ENCODE data around the gene C1QTNF1.

- TF ChIP-seq TCF4 (CRISPR knock-in tag; IDR thresholded peaks at IDR 0.05; ENCODE audit: borderline replicate concordance) (no peak), CSRNP3 (CRISPR knock-in tag; IDR thresholded peaks at IDR 0.05) (no peak), ZFP3 (CRISPR knock-in tag; IDR thresholded peaks at IDR 0.05) (no peak), OSR1 (CRISPR knock-in tag; IDR thresholded peaks at IDR 0.05) (no peak), PPARA (CRISPR knock-in tag; IDR thresholded peaks at IDR 0.05; ENCODE audit: borderline replicate concordance) (no peak), RARB (CRISPR knock-in tag; IDR thresholded peaks at IDR 0.05) (no peak), PATZ1 (CRISPR knock-in tag; IDR thresholded peaks at IDR 0.05; ENCODE audit: borderline replicate concordance) (no peak), BACH2 (CRISPR knock-in tag; IDR thresholded peaks at IDR 0.05; ENCODE audit: borderline replicate concordance) (no peak), CREB5 (CRISPR knock-in tag; IDR thresholded peaks at IDR 0.05; ENCODE audit: low read depth) (no peak), TOX (CRISPR knock-in tag; IDR thresholded peaks at IDR 0.05; ENCODE audit: borderline replicate concordance) (no peak), ZNF565 (CRISPR knock-in tag; conservative IDR thresholded peaks at IDR 0.05; ENCODE audit: low read depth) (no peak)
Observed at GRCh38 chr17:78977997-78978973, 45.7 kb upstream of the C1QTNF1 start.

Measured in SK-N-SH treated with all-trans-retinoic acid at 6 μM for 48 hours (cell line).